ENCODE data around the gene GNB4.

GNB4 gene

DNA sequence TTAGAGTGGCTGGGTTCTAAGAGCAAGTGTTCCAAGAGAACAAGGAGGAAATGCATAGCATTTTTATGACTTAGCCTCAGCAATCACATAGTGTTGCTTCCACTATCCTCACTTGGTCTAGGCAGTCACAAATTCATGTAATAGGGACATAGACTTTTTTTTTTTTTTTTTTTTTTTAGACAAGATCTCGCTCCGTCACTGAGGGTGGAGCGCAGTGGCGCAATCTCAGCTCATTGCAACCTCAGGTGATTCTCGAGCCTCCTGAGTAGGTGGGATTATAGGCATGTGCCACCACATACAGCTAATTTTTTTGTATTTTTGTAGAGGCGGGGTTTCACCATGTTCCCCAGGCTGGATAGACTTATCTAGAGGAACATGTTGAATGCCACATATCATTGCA lies 4.7 kb upstream of the GNB4 start:
- TF ChIP-seq CTCF (IDR thresholded peaks at IDR 0.05; ENCODE audit: control extremely low read depth, extremely low read depth, low read depth, missing control alignments), result no peak
- CTCF ChIA-PET, result interaction anchor here (0.9 kb wide), 1 partner anchor 11 kb away, joined by 3 read pairs; no protein-coding TSS in a partner anchor
- DNase-seq (ENCODE audit: extremely low spot score), result no peak
- POLR2A ChIA-PET, result no interaction called here

- TF ChIP-seq CTCF (IDR thresholded peaks at IDR 0.05; ENCODE audit: control extremely low read depth, extremely low read depth, low read depth, missing control alignments), result no peak
- ChIA-PET POLR2A (no interaction called here), CTCF (interaction anchor here (0.9 to 1.4 kb wide), 3 partner anchors 12 to 111 kb away, joined by 3 read pairs; no protein-coding TSS in a partner anchor)
- DNase-seq (ENCODE audit: extremely low spot score), result no peak
Observed at GRCh38 chr3:179454887-179455286, 3.6 kb upstream of the GNB4 start.

DNA sequence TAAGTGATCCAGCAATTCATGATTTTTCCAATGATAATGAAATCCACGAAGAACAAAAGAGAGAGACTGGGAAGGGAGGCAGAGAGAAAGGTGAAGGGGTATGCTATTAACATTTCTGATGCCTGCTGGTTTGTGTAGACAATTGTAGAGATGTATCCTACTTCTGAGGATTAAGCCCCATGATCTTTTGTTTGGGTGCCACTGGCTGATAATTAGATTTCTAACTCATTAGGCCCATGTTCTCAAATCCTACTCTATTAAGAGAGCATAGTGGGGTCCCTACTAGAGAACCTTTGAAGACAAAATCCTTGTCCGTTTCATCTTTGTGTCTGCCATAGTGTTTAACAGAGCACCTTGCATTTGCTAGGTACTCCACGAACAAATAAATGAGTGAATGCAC lies 2.7 kb upstream of the GNB4 start:
- no peak for TF ChIP-seq CTCF (IDR thresholded peaks at IDR 0.05; ENCODE audit: control extremely low read depth, extremely low read depth, low read depth, missing control alignments)
- DNase-seq (ENCODE audit: extremely low spot score), result no peak
- ChIA-PET POLR2A (no interaction called here), CTCF (interaction anchor here (1.3 to 1.4 kb wide), 2 partner anchors 10 to 21 kb away, joined by 3 to 4 read pairs; no protein-coding TSS in a partner anchor)

DNA sequence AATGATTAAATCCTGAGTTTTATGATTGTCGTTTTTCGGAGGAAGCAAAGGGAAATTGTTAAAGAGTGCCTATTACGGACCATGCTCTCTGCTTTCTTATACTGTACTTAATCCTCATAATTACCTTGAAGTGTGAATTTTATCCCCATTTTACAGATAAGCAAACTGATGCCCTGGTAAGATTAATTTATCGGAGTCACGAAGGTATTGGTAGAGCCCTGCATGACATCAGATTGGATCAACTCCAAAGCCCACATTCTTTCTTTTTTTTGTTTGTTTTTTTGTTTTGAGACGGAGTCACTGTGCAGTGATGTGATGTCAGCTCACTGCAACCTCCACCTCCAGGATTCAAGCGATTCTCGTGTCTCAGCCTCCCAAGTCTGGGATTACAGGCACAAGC lies 1.6 kb upstream of the GNB4 start:
- ChIA-PET POLR2A (no interaction called here), CTCF (interaction anchor here (1.0 to 2.2 kb wide), 3 partner anchors 8 to 110 kb away, joined by 3 to 7 read pairs (median 3); partner anchors contain the start of gene ACTL6A)
- TF ChIP-seq CTCF (IDR thresholded peaks at IDR 0.05; ENCODE audit: control extremely low read depth, extremely low read depth, low read depth, missing control alignments), result no peak
- DNase-seq (ENCODE audit: extremely low spot score), result no peak

GRCh38 chr3:179452176-179452564 lies 900 bp upstream of the GNB4 start:
- no peak for TF ChIP-seq CTCF (IDR thresholded peaks at IDR 0.05; ENCODE audit: control extremely low read depth, extremely low read depth, low read depth, missing control alignments)
- ChIA-PET POLR2A (interaction anchor here (1.3 kb wide), 1 partner anchor 110 kb away, joined by 3 read pairs; the partner anchor contains the start of gene ACTL6A), CTCF (interaction anchor here (1.0 to 2.2 kb wide), 3 partner anchors 9 to 111 kb away, joined by 3 to 7 read pairs (median 3); partner anchors contain the start of gene ACTL6A)
- DNase-seq (ENCODE audit: extremely low spot score), result no peak

DNA sequence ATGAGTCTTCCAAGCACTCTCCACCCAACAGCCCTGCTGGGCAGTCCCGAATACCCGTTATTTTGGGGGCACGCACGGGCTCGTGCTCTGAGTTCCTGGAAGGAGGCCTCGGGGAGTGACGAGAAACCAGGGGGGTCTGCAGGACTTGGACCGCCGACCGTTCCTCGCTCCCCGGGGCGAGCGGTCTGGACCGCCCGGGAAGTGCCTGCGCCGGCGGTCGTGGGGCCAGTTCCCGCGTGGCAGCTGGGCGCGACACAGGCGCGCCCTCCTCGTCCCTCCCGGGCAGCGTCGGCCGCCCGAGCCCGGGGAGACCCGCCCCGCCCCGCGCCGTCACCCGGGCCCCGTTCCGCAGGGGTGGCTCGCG lies 387 bp downstream of the GNB4 start:
- ChIA-PET POLR2A (interaction anchor here (1.3 kb wide), 1 partner anchor 112 kb away, joined by 3 read pairs; the partner anchor contains the start of gene ACTL6A), CTCF (interaction anchor here (2.2 kb wide), 1 partner anchor 12 kb away, joined by 7 read pairs; no protein-coding TSS in a partner anchor)
- DNase-seq (ENCODE audit: extremely low spot score), result peak; percentile 28
- TF ChIP-seq CTCF (IDR thresholded peaks at IDR 0.05; ENCODE audit: control extremely low read depth, extremely low read depth, low read depth, missing control alignments), result no peak

All from GM10248 (cell line).